Neural progenitor cell (in vitro differentiated cells): Measurements from ENCODE around the gene SEMA6D.

Source experiments
- CTCF ChIP-seq: fragments of 200-600 bp; sonication (generic); IDR thresholded peaks from 2 replicates; pipeline ENCODE4 v1.5.1; 2017; ENCODE audit warnings: antibody characterized with exemption, mild to moderate bottlenecking
- EZH2 ChIP-seq: fragments of 200-600 bp; sonication (generic); IDR thresholded peaks from 2 replicates; pipeline ENCODE4 v1.6.1; 2017; ENCODE audit warnings: antibody characterized with exemption, mild to moderate bottlenecking, moderate library complexity
- EZH2phosphoT487 ChIP-seq: fragments of 200-600 bp; sonication (generic); IDR thresholded peaks from 2 replicates; pipeline ENCODE4 v1.6.1; 2017; ENCODE audit warnings: antibody characterized with exemption

GRCh38 chr15:47675735-47676134, 41.6 kb upstream of the SEMA6D start:
- TF ChIP-seq CTCF = no peak
- no peak for TF ChIP-seq EZH2
- TF ChIP-seq EZH2phosphoT487 = no peak
